Measurements from ENCODE around the gene CTBP2. TPM values are rescaled to one million over a fixed set of nuclear protein-coding genes. Genes with fewer than 3 reads are reported as not detected.
A peak's percentile ranks its signal among the peaks of the same experiment; 100 is the strongest.

The CTBP2 gene
- total and polyA plus RNA-seq, 11 donors: 10.1 to 45.5 (median 29.1) TPM

- no peaks in the 10 kb centered on the region for H3K9me3 ChIP-seq
- H3K4me1 ChIP-seq: peaks cover 0 to 43% (median 32%) of the 10 kb centered on the region in 12 donors
- no peak for DNase-seq
- peaks cover 0 to 7% (median 0%) of the 10 kb centered on the region in 9 donors for H3K36me3 ChIP-seq
- ATAC-seq: no peak
- WGBS, 4 donors: 52 to 60% (median 56%) methylated on average over 10 of the region's 10 CpGs
- no peak for TF ChIP-seq POLR2A (IDR thresholded peaks at IDR 0.05)
- TF ChIP-seq CTCF (IDR thresholded peaks at IDR 0.05): no peak
- H3K27ac ChIP-seq: peak overlapping the region in 1 of 12 donors; percentile 33
- H3K27me3 ChIP-seq: no peaks in the 10 kb centered on the region
- intact Hi-C loops (cut with DNase I): no loop called here
- H3K4me3 ChIP-seq: no peak overlapping the region
These were observed 204.5 kb downstream of the CTBP2 start for GRCh38 chr10:124955868-124956267.

- DNase-seq: no peak
- H3K4me3 ChIP-seq: no peak overlapping the region
- intact Hi-C loops (cut with DNase I): no loop called here
- no peaks in the 10 kb centered on the region for H3K27me3 ChIP-seq
- H3K36me3 ChIP-seq: peaks cover 0 to 7% (median 0%) of the 10 kb centered on the region in 9 donors
- H3K27ac ChIP-seq: peak overlapping the region in 1 of 12 donors; percentile 33
- H3K4me1 ChIP-seq: peaks cover 0 to 43% (median 32%) of the 10 kb centered on the region in 12 donors
- ATAC-seq: peak in 2 of 4 donors; percentile 38 to 67
- WGBS, 4 donors: 36 to 46% (median 37%) methylated on average over 7 of the region's 7 CpGs
- TF ChIP-seq POLR2A (IDR thresholded peaks at IDR 0.05) (no peak), CTCF (IDR thresholded peaks at IDR 0.05) (no peak)
- H3K9me3 ChIP-seq: no peaks in the 10 kb centered on the region
These were observed 205.1 kb downstream of the CTBP2 start for GRCh38 chr10:124955243-124955642.

GRCh38 chr10:124953421-124953820 is 206.9 kb downstream of the CTBP2 start:
- no peaks in the 10 kb centered on the region for H3K27me3 ChIP-seq
- H3K27ac ChIP-seq: peak overlapping the region in 1 of 12 donors; percentile 34
- intact Hi-C loops (cut with DNase I): loop anchor here in 1 of 10 donors (5.0 kb wide), 1 partner anchor 36 kb away; no protein-coding TSS in a partner anchor
- peaks cover 0 to 48% (median 32%) of the 10 kb centered on the region in 12 donors for H3K4me1 ChIP-seq
- TF ChIP-seq CTCF (IDR thresholded peaks at IDR 0.05): no peak
- no peak for TF ChIP-seq POLR2A (IDR thresholded peaks at IDR 0.05)
- no peak for ATAC-seq
- WGBS, 4 donors: 88 to 90% (median 90%) methylated on average over 3 of the region's 3 CpGs
- no peak overlapping the region for H3K4me3 ChIP-seq
- no peaks in the 10 kb centered on the region for H3K9me3 ChIP-seq
- peaks cover 0 to 14% (median 4%) of the 10 kb centered on the region in 9 donors for H3K36me3 ChIP-seq
- no peak for DNase-seq

GRCh38 chr10:124952123-124952522 is 208.2 kb downstream of the CTBP2 start:
- Histone ChIP-seq H3K36me3 (peaks cover 0 to 21% (median 4%) of the 10 kb centered on the region in 9 donors), H3K27ac (no peak overlapping the region), H3K9me3 (no peaks in the 10 kb centered on the region), H3K27me3 (no peaks in the 10 kb centered on the region), H3K4me1 (peaks cover 0 to 60% (median 30%) of the 10 kb centered on the region in 12 donors), H3K4me3 (no peak overlapping the region)
- no peak for DNase-seq
- intact Hi-C loops (cut with DNase I): loop anchor here in 1 of 10 donors (5.0 kb wide), 1 partner anchor 35 kb away; no protein-coding TSS in a partner anchor
- WGBS, 4 donors: 77 to 86% (median 83%) methylated on average over 6 of the region's 6 CpGs
- ATAC-seq: no peak
- TF ChIP-seq CTCF (IDR thresholded peaks at IDR 0.05) (no peak), POLR2A (IDR thresholded peaks at IDR 0.05) (no peak)
